Transverse colon (tissue), 4 donors: ENCODE measurements around the gene SFRP5. TPM values are rescaled to one million over a fixed set of nuclear protein-coding genes. Genes with fewer than 3 reads are reported as not detected.

Experiments used
- DNase-seq: peaks from one replicate; pipeline ENCODE4 v3.0.0-alpha.2; 2019
- H3K27ac ChIP-seq, 4 donors: fragments of 200-600 bp; sonication (generic); 2 replicates each; pipeline ENCODE4 v1.5.1; 2016 to 2018; ENCODE audit warnings: inconsistent platforms in 4 of 4
- H3K27me3 ChIP-seq: fragments of 200-600 bp; sonication (generic); 2 replicates; pipeline ENCODE4 v1.5.1; 2017; ENCODE audit warnings: inconsistent platforms
- H3K36me3 ChIP-seq, 4 donors: fragments of 200-600 bp; sonication (generic); 2 replicates each; pipeline ENCODE4 v1.5.1; 2017 to 2019; ENCODE audit warnings: inconsistent platforms in 4 of 4
- H3K4me1 ChIP-seq, 4 donors: fragments of 200-600 bp; sonication (generic); 2 replicates each; pipeline ENCODE4 v1.5.1; 2017 to 2020; ENCODE audit warnings: inconsistent platforms in 4 of 4
- H3K4me3 ChIP-seq, 4 donors: fragments of 200-600 bp; sonication (generic); 1 replicate in 1 of 4; 2 replicates in 3 of 4; pipeline versions ENCODE4 v1.5.1 to v1.6.1; 2017 to 2019; ENCODE audit warnings: inconsistent platforms in 4 of 4
- H3K9me3 ChIP-seq, 2 donors: fragments of 200-600 bp; sonication (generic); 2 replicates each; pipeline ENCODE4 v1.5.1; 2017 to 2019; ENCODE audit warnings: inconsistent platforms in 2 of 2
- CTCF ChIP-seq, 5 experiments: fragments of 200-600 bp in 3 of 5; fragments of 450-650 bp in 2 of 5; sonication (generic) in 3 of 5; IDR thresholded peaks; 1 replicate in 2 of 5; 2 replicates in 3 of 5; pipeline ENCODE4 v1.5.1; 2016 to 2017; ENCODE audit warnings: antibody characterized with exemption in 5 of 5, inconsistent platforms in 3 of 5, mild to moderate bottlenecking in 2 of 5, moderate library complexity in 1 of 5
- EP300 ChIP-seq: sonication (generic); formaldehyde crosslinking; IDR thresholded peaks from one replicate; pipeline ENCODE4 v1.6.1; 2017; ENCODE audit warnings: antibody characterized with exemption, low read depth
- POLR2A ChIP-seq: fragments of 450-650 bp; IDR thresholded peaks from one replicate; pipeline ENCODE4 v1.6.1; 2016; ENCODE audit warnings: antibody characterized with exemption, mild to moderate bottlenecking, moderate library complexity
- POLR2AphosphoS5 ChIP-seq, 3 donors: sonication (generic); formaldehyde crosslinking; IDR thresholded peaks; one replicate each; pipeline ENCODE4 v1.6.1; 2016; ENCODE audit warnings: antibody characterized with exemption in 3 of 3
- WGBS, 2 donors: methylation state at CpG; one replicate each; pipeline ENCODE4 v1.1.5; 2018; ENCODE audit warnings: low coverage in 1 of 2; 5-methylcytosine and 5-hydroxymethylcytosine counted together
- in situ Hi-C, 4 donors: fragments of 200-750 bp; cut with MboI; loops; one replicate each; pipeline versions ENCODE4 v1.15.0 to v1.15.1; 2017; ENCODE audit warnings: low sequenced_read_pairs in 3 of 4, low pct_ligation_motif_present in 1 of 4, low pct_unique_long_range_greater_than_20kb in 1 of 4
- intact Hi-C: fragments of 100-400 bp; cut with DNase I; formaldehyde crosslinking; loops from one replicate; pipeline ENCODE4 v1.15.1; 2023; ENCODE audit warnings: low total_unique reads
- total RNA-seq, 4 donors: library from RNA; depleted of rRNA; stranded (reverse); fragments of >200 nt; gene quantifications; one replicate each; pipeline ENCODE4 v1.1.0, GENCODE V29; 2016

Gene SFRP5
- total RNA-seq, 4 donors from 2014 or later, result 3.8 to 10.1 (median 5.8) TPM

- intact Hi-C loops, result no loop called here
- Histone ChIP-seq H3K9me3 (no peaks in the 10 kb centered on the region), H3K27me3 (no peaks in the 10 kb centered on the region), H3K4me3 (no peak overlapping the region), H3K27ac (no peak overlapping the region), H3K36me3 (peaks cover 0 to 71% (median 35%) of the 10 kb centered on the region in 4 donors), H3K4me1 (no peaks in the 10 kb centered on the region)
- no peak for DNase-seq
- in situ Hi-C loops, result no loop called here
- 94% methylated on average over 6 of the region's 6 CpGs; no CpG with 5 or more reads in 1 of the 2 donors for WGBS, 2 donors
- no peak for TF ChIP-seq CTCF (IDR thresholded peaks at IDR 0.05)
- TF ChIP-seq EP300, result no peak
- no peak for TF ChIP-seq POLR2A
- TF ChIP-seq POLR2AphosphoS5 (IDR thresholded peaks at IDR 0.05), result no peak
Measured at GRCh38 chr10:97755718-97756117, 16.1 kb downstream of the SFRP5 start.

- Histone ChIP-seq H3K4me1 (no peaks in the 10 kb centered on the region), H3K9me3 (no peaks in the 10 kb centered on the region), H3K4me3 (no peak overlapping the region), H3K36me3 (peaks cover 0 to 78% (median 36%) of the 10 kb centered on the region in 4 donors), H3K27me3 (no peaks in the 10 kb centered on the region), H3K27ac (no peak overlapping the region)
- in situ Hi-C loops (no loop called here), intact Hi-C loops (no loop called here)
- DNase-seq, result no peak
- WGBS, 2 donors, result 71 to 95% methylated on average over 4 of the region's 4 CpGs
- TF ChIP-seq CTCF (IDR thresholded peaks at IDR 0.05), result no peak
Measured at GRCh38 chr10:97754726-97755125, 17.1 kb downstream of the SFRP5 start.

- peaks cover 0 to 95% (median 40%) of the 10 kb centered on the region in 4 donors for H3K36me3 ChIP-seq
- no peaks in the 10 kb centered on the region for H3K9me3 ChIP-seq
- no peak for DNase-seq
- in situ Hi-C loops, result no loop called here
- no peak overlapping the region for H3K4me3 ChIP-seq
- WGBS, 2 donors, result 92% methylated on average over 14 of the region's 18 CpGs; no CpG with 5 or more reads in 1 of the 2 donors
- TF ChIP-seq POLR2A (no peak), POLR2AphosphoS5 (IDR thresholded peaks at IDR 0.05) (no peak), EP300 (no peak), CTCF (IDR thresholded peaks at IDR 0.05) (no peak)
- H3K4me1 ChIP-seq, result no peaks in the 10 kb centered on the region
- no peaks in the 10 kb centered on the region for H3K27me3 ChIP-seq
- intact Hi-C loops, result no loop called here
- H3K27ac ChIP-seq, result no peak overlapping the region
Measured at GRCh38 chr10:97752956-97753355, 18.8 kb downstream of the SFRP5 start.

GRCh38 chr10:97748116-97748515 lies 23.7 kb downstream of the SFRP5 start:
- in situ Hi-C loops (no loop called here), intact Hi-C loops (no loop called here)
- H3K4me3 ChIP-seq, result no peak overlapping the region
- no peaks in the 10 kb centered on the region for H3K4me1 ChIP-seq
- no peaks in the 10 kb centered on the region for H3K9me3 ChIP-seq
- TF ChIP-seq POLR2A (no peak), EP300 (no peak), CTCF (IDR thresholded peaks at IDR 0.05) (no peak), POLR2AphosphoS5 (IDR thresholded peaks at IDR 0.05) (no peak)
- DNase-seq, result no peak
- no peaks in the 10 kb centered on the region for H3K27me3 ChIP-seq
- no peak overlapping the region for H3K27ac ChIP-seq
- WGBS, 2 donors, result 83 to 89% methylated on average over 1 to 10 of the region's 10 CpGs
- H3K36me3 ChIP-seq, result peaks cover 0 to 89% (median 34%) of the 10 kb centered on the region in 4 donors
